ENCODE data around the gene LENG9. TPM values are rescaled to one million over a fixed set of nuclear protein-coding genes. Genes with fewer than 3 reads are reported as not detected.
"Not testable (repeated sequence)": the region's sequence is repeated elsewhere in the genome, so short reads cannot be mapped to it uniquely, and the experiment has no call there.

The LENG9 gene
- total and polyA plus RNA-seq, 4 donors = 1.8 to 13.8 (median 8.2) TPM

DNA sequence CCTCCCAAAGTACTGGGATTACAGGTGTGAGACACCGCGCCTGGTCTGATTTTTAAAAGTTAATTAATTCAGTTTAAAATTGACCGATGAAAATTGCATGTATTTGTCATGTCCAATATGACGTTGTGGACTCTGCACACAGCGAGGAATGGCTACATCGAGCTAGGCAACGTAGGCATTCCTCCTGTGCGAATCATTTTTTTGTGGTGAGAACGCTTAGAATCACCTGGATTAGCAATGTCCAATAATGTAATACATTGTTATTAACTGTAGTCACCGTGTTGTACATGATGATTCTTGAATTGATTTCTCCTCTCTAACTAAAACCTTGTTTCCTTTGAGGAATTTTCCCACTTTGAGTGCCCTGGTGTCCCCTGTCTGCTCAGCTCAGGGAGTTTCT, 42.5 kb upstream of the LENG9 start:
- H3K4me3 ChIP-seq = no peak overlapping the region
- 62 to 74% methylated on average over 10 of the region's 10 CpGs for WGBS, 2 donors
- H3K27ac ChIP-seq (ENCODE audit: low read depth in 1 of 2, low read length in 1 of 2) = no peak overlapping the region
- H3K36me3 ChIP-seq (ENCODE audit: control insufficient read depth in 4 of 4, insufficient read depth in 4 of 4, low read length in 4 of 4) = no peaks in the 10 kb centered on the region
- DNase-seq (no peak), ATAC-seq (ENCODE audit: insufficient read depth, low FRiP score) (no peak)
- H3K4me1 ChIP-seq (ENCODE audit: control insufficient read depth in 5 of 5, insufficient read depth in 5 of 5, low read length in 5 of 5) = no peaks in the 10 kb centered on the region
- peaks cover 0 to 5% (median 0%) of the 10 kb centered on the region in 4 donors for H3K9me3 ChIP-seq (ENCODE audit: control insufficient read depth in 4 of 4, insufficient read depth in 3 of 4, low read length in 3 of 4)
- H3K9ac ChIP-seq (ENCODE audit: insufficient read depth in 1 of 2, low read length in 2 of 2) = no peak overlapping the region
- TF ChIP-seq, protein P1, sequence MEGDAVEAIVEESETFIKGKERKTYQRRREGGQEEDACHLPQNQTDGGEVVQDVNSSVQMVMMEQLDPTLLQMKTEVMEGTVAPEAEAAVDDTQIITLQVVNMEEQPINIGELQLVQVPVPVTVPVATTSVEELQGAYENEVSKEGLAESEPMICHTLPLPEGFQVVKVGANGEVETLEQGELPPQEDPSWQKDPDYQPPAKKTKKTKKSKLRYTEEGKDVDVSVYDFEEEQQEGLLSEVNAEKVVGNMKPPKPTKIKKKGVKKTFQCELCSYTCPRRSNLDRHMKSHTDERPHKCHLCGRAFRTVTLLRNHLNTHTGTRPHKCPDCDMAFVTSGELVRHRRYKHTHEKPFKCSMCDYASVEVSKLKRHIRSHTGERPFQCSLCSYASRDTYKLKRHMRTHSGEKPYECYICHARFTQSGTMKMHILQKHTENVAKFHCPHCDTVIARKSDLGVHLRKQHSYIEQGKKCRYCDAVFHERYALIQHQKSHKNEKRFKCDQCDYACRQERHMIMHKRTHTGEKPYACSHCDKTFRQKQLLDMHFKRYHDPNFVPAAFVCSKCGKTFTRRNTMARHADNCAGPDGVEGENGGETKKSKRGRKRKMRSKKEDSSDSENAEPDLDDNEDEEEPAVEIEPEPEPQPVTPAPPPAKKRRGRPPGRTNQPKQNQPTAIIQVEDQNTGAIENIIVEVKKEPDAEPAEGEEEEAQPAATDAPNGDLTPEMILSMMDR (IDR thresholded peaks at IDR 0.05; ENCODE audit: control extremely low read depth, extremely low read depth) = no peak
- peaks cover 0 to 3% (median 0%) of the 10 kb centered on the region in 3 donors for H3K27me3 ChIP-seq (ENCODE audit: control insufficient read depth in 3 of 3, insufficient read depth in 3 of 3, low read length in 2 of 3)

DNA sequence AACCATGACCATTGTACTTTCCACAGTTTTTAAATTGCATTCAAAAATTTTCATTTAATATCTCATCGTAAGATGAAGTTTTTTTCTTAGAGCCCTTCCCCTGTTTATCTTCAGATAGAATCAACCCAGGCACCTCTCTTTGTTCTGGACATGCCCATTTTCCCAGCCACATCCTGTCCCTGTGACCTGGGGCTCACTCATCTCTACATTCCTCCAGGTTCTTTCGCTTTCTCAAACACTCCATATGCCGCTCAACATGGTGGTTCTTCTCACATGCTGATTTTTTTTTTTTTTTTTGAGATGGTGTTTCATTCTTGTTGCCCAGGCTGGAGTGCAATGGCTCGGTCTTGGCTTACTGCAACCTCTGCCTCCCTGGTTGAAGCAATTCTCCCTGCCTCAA, 42.0 kb upstream of the LENG9 start:
- not testable (repeated sequence) for H3K9ac ChIP-seq (ENCODE audit: insufficient read depth in 1 of 2, low read length in 2 of 2); H3K4me3 ChIP-seq; H3K36me3 ChIP-seq (ENCODE audit: control insufficient read depth in 4 of 4, insufficient read depth in 4 of 4, low read length in 4 of 4); DNase-seq; H3K4me1 ChIP-seq (ENCODE audit: control insufficient read depth in 5 of 5, insufficient read depth in 5 of 5, low read length in 5 of 5); ATAC-seq (ENCODE audit: insufficient read depth, low FRiP score); H3K9me3 ChIP-seq (ENCODE audit: control insufficient read depth in 4 of 4, insufficient read depth in 3 of 4, low read length in 3 of 4); H3K27ac ChIP-seq (ENCODE audit: low read depth in 1 of 2, low read length in 1 of 2); H3K27me3 ChIP-seq (ENCODE audit: control insufficient read depth in 3 of 3, insufficient read depth in 3 of 3, low read length in 2 of 3)
- WGBS, 2 donors = 74 to 87% methylated on average over 4 of the region's 4 CpGs

DNA sequence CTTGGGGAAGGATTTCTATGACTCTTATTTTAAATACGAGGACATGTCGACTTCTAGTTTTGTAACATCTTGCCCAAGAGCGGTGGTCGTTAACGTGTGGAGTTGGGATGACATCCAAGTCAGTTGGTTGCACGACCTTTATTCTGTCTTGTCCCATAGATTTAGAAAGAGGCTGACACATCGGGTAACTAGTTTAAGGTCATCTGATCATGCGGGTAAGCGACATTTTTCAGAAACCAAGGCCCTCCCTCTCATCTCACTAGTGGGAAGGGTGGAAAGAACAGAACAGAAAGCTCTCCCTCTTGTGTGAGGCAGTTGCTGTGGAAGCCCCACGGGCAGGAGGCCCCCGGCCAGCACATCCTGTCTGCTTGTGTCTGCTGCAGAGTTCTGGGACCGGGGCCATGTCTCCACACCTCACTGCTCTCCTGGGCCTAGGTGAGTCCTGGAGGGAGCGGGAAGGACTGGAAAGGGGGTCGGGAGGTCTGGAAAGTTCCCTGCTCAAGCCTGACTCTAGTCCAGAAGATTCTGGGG, 39.0 kb upstream of the LENG9 start, which contains the start of gene LAIR2:
Gene LAIR2 (plus strand): TSS at position 314 of the 531 bp plus-strand sequence. CDS start 88 bp downstream, at position 402.
- H3K27ac ChIP-seq (ENCODE audit: low read depth in 1 of 2, low read length in 1 of 2) = no peak within 1 kb of the TSS
- DNase-seq = no peak
- 37 to 59% methylated on average over 14 of the region's 14 CpGs for WGBS, 2 donors
- TF ChIP-seq, protein P1 (IDR thresholded peaks at IDR 0.05; ENCODE audit: control extremely low read depth, extremely low read depth) = no peak
- no peak within 1 kb of the TSS for H3K4me3 ChIP-seq
- no peak for ATAC-seq (ENCODE audit: insufficient read depth, low FRiP score)
- no peak within 1 kb of the TSS for H3K9ac ChIP-seq (ENCODE audit: insufficient read depth in 1 of 2, low read length in 2 of 2)
- no peaks in the 10 kb centered on the region for H3K4me1 ChIP-seq (ENCODE audit: control insufficient read depth in 5 of 5, insufficient read depth in 5 of 5, low read length in 5 of 5)
- peaks cover 0 to 5% (median 0%) of the 10 kb centered on the region in 4 donors for H3K9me3 ChIP-seq (ENCODE audit: control insufficient read depth in 4 of 4, insufficient read depth in 3 of 4, low read length in 3 of 4)
- H3K36me3 ChIP-seq (ENCODE audit: control insufficient read depth in 4 of 4, insufficient read depth in 4 of 4, low read length in 4 of 4) = no peaks in the 10 kb centered on the region
- H3K27me3 ChIP-seq (ENCODE audit: control insufficient read depth in 3 of 3, insufficient read depth in 3 of 3, low read length in 2 of 3) = peaks cover 0 to 3% (median 0%) of the 10 kb centered on the region in 3 donors

DNA sequence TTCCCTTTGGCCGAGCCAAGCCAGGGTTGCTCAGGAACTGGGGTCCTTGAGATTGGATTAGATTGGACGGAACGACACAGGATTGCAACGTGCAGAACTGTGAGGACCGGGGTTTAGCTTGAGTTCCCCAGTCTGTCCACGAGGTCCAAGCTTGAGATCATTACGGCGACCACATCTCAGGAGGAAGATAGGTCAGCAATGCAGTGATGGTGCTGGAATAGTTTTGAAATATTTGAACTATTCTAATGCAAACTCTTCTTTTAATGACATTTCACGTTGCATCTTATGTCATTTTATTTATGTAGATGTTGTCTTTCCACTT, 34.8 kb upstream of the LENG9 start:
- H3K27me3 ChIP-seq (ENCODE audit: control insufficient read depth in 3 of 3, insufficient read depth in 3 of 3, low read length in 2 of 3); ATAC-seq (ENCODE audit: insufficient read depth, low FRiP score): not testable (repeated sequence)
- 72 to 74% methylated on average over 8 to 9 of the region's 9 CpGs for WGBS, 2 donors

DNA sequence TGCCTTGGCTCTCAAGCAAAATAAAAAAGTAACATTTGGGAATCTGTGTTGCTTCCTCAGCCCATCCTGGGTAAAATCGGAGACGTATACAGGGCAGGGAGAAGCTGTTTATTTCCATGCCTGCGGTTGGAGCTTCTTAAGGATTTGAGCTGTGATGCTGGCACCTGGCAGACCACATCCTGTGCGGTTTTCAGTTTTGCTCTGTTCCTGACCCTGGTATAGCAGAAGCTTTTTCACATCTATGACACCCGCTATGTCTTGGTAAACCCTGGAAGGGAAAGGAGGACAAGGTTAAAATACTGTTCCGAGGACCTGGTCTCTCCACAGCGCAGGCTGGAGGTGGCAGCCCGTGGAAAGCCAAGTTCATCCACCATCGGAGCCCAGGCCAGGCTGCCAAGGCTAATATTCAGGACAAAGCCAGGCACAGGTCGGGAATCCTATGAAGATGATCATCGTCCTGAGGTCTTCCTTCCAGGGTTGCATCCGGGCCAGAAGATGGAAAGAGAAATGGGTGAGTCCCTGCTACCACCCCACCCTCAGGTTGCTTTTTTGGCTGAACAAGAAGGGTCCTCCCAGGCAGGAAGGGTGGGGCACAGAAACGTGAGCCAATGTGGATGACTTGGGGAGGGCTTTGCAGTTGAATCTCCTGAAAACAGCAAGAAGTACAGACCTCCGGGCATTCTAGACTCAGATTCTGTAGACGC, 34.3 kb upstream of the LENG9 start:
- not testable (repeated sequence) for H3K36me3 ChIP-seq (ENCODE audit: control insufficient read depth in 4 of 4, insufficient read depth in 4 of 4, low read length in 4 of 4); H3K9ac ChIP-seq (ENCODE audit: insufficient read depth in 1 of 2, low read length in 2 of 2); H3K4me1 ChIP-seq (ENCODE audit: control insufficient read depth in 5 of 5, insufficient read depth in 5 of 5, low read length in 5 of 5); ATAC-seq (ENCODE audit: insufficient read depth, low FRiP score); H3K9me3 ChIP-seq (ENCODE audit: control insufficient read depth in 4 of 4, insufficient read depth in 3 of 4, low read length in 3 of 4); H3K27me3 ChIP-seq (ENCODE audit: control insufficient read depth in 3 of 3, insufficient read depth in 3 of 3, low read length in 2 of 3); H3K27ac ChIP-seq (ENCODE audit: low read depth in 1 of 2, low read length in 1 of 2); DNase-seq; H3K4me3 ChIP-seq
- 58 to 64% methylated on average over 7 to 9 of the region's 15 CpGs for WGBS, 2 donors

More for the DNA sequence above, 34.8 kb upstream of the LENG9 start:
- DNase-seq; H3K9ac ChIP-seq (ENCODE audit: insufficient read depth in 1 of 2, low read length in 2 of 2); H3K36me3 ChIP-seq (ENCODE audit: control insufficient read depth in 4 of 4, insufficient read depth in 4 of 4, low read length in 4 of 4); H3K4me3 ChIP-seq; H3K27ac ChIP-seq (ENCODE audit: low read depth in 1 of 2, low read length in 1 of 2); H3K4me1 ChIP-seq (ENCODE audit: control insufficient read depth in 5 of 5, insufficient read depth in 5 of 5, low read length in 5 of 5); H3K9me3 ChIP-seq (ENCODE audit: control insufficient read depth in 4 of 4, insufficient read depth in 3 of 4, low read length in 3 of 4): not testable (repeated sequence)

DNA sequence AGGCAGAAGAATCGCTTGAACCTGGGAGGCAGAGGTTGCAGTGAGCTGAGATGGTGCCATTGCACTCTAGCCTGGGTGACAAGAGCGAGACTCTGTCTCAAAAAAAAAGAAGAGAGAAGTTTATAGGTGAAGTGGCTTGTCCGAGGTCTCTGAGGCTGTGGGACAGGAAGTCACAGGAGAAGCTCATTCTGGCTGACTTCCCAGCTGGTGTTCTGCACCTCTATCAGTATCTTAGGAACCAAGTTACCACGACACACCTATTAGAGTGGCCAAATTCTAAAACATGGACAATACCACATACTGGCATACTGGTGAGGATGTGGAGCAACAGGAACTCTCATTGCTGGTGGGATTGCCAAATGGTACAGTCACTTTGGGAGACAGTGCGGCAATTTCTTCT, 31.7 kb upstream of the LENG9 start:
- not testable (repeated sequence) for DNase-seq; H3K9ac ChIP-seq (ENCODE audit: insufficient read depth in 1 of 2, low read length in 2 of 2); H3K36me3 ChIP-seq (ENCODE audit: control insufficient read depth in 4 of 4, insufficient read depth in 4 of 4, low read length in 4 of 4); H3K27me3 ChIP-seq (ENCODE audit: control insufficient read depth in 3 of 3, insufficient read depth in 3 of 3, low read length in 2 of 3); H3K4me1 ChIP-seq (ENCODE audit: control insufficient read depth in 5 of 5, insufficient read depth in 5 of 5, low read length in 5 of 5); H3K4me3 ChIP-seq; H3K9me3 ChIP-seq (ENCODE audit: control insufficient read depth in 4 of 4, insufficient read depth in 3 of 4, low read length in 3 of 4); H3K27ac ChIP-seq (ENCODE audit: low read depth in 1 of 2, low read length in 1 of 2); ATAC-seq (ENCODE audit: insufficient read depth, low FRiP score)
- WGBS, 2 donors = 47 to 62% methylated on average over 5 of the region's 5 CpGs
